HG03097 (cell line): ENCODE data around the gene TRUB2.

ENCODE experiments used
- ATAC-seq: cut with Tn5 transposase; IDR thresholded peaks from one replicate; pipeline ENCODE4 v1.9.1; 2021; ENCODE audit not compliant: unreplicated experiment, low FRiP score

TRUB2 gene, protein sequence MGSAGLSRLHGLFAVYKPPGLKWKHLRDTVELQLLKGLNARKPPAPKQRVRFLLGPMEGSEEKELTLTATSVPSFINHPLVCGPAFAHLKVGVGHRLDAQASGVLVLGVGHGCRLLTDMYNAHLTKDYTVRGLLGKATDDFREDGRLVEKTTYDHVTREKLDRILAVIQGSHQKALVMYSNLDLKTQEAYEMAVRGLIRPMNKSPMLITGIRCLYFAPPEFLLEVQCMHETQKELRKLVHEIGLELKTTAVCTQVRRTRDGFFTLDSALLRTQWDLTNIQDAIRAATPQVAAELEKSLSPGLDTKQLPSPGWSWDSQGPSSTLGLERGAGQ

GRCh38 chr9:128322404-128323211, at the start of gene TRUB2, which contains the start of gene COQ4:
TSS of gene TRUB2 (minus strand) at chr9:128322447. CDS start at chr9:128322408, 39 bp downstream.
TSS of gene COQ4 (plus strand) at chr9:128322839. CDS start at chr9:128322859, 20 bp downstream.
- peak; percentile 68 for ATAC-seq

GRCh38 chr9:128371630-128372117, 49.4 kb upstream of the TRUB2 start:
- ATAC-seq = no peak

GRCh38 chr9:128370752-128371629, 48.7 kb upstream of the TRUB2 start, which contains the start of gene URM1:
TSS of gene URM1 (plus strand) at chr9:128371374. CDS start at chr9:128371381, 7 bp downstream.
- ATAC-seq = peak; percentile 87

DNA sequence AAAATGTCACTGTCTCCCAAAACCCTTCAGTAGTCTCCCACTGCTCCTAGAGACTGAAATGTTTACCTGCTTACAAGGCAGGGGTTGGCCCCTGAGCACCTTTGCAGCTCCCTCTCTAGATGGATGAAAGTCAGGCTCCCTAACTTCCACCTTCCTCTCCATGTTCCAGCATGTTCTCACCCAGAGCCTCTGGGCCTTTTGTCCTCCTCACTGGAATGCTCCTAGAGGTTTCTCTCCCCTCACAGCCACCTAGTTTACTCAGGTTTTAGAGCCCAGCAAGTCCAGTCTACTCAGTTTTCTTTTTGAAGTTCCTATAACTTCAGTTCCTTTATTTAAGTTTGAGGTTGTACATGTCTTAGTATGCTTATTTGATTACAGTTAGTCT, 48.1 kb upstream of the TRUB2 start:
- ATAC-seq = no peak

DNA sequence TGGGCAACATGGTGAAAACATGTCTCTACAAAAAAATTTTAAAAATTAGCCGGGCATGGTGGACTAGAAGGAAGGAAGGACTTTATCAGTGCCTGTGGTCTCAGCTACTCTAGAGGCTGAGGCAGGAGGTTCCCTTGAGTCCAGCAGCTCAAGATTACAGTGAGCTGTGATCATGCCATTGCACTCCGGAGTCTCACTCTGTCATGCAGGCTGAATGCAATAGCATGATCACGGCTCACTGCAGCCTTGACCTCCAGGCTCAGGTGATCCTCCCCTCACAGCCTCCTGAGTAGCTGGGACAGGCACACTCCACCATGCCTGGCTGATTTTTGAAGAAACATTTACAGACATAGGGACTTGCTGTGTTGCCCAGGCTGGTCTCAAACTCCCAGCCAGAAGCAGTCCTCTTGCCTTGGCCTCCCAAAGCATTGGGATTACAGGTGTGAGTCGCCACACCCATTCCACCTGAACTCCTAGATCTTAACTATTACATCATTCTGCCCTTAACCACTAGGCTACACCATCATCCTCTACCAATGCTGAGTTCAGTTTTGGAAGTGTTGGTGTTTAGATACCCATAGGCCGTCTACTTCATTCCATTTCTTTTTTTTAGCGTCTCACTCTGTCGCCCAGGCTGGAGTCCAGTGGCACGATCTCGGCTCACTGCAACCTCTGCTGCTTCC, 46.9 kb upstream of the TRUB2 start:
- no peak for ATAC-seq

- ATAC-seq = no peak
These were observed 43.3 kb upstream of the TRUB2 start for GRCh38 chr9:128365525-128365924.

DNA sequence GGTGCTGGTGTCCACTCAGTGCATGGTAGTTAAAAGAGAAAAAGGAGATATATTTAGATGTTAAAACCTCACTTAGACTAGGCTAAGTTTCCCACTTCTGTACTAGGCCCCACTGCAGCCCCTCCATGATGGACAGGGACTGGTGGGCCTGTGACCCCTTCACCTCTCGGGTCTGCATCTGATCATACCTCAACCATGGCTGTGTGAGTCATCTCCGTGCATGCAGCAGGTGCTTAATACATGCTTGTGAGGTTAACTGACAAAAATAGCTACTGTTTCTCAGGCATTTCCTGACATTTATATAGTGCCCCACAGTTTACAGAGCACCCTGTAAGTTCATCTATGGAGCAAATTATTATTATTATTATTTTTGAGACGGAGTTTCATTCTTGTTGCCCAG, 40.5 kb upstream of the TRUB2 start:
- ATAC-seq = no peak

DNA sequence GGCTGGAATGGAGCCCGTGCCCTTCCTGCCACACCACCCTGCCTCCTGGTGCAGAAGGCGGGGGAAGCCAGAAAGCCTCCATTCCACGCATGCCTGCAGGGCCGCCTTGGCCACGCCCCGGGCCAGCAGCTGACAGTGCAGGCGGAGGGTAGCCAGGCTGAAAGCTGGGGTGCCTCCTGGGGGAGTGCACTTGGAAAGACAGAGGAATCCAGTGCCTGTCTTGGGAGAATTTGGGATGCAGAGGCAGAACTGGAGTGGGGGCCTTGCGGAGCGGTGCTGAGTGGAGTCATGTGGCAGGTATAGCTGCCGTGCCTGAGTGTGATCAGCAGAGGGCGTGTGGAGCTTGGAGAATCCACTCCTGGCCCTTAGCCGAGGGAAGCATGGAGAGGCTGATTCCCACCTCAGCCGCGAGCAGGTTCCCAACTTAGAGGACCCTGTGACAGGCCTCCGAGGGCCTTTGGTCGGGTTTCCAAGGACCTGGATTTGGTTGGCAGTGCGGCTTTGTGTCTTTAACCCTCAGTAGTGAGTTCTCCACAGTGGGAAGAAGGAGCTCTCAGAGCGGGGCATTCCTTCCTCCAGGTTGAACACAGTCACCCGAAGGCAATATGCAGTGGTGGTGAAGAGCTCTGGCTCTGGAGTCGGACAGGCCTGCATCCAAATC, 39.9 kb upstream of the TRUB2 start:
- ATAC-seq = peak; percentile 60

GRCh38 chr9:128361296-128361985, 39.2 kb upstream of the TRUB2 start:
- no peak for ATAC-seq

DNA sequence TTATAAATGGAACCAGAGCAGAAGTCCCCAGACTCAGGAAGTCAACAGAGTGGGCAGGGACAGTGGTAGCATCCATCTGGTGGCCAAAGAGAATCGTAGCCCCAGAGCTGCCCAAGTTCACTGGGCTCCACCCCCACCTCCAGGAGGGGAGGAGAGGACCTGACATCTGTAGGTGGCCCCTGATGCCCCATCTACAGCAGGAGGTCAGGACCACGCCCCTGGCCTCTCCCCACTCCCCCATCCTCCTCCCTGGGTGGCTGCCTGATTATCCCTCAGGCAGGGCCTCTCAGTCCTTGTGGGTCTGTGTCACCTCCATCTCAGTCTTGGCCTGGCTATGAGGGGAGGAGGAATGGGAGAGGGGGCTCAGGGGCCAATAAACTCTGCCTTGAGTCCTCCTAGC, 38.6 kb upstream of the TRUB2 start:
- no peak for ATAC-seq

DNA sequence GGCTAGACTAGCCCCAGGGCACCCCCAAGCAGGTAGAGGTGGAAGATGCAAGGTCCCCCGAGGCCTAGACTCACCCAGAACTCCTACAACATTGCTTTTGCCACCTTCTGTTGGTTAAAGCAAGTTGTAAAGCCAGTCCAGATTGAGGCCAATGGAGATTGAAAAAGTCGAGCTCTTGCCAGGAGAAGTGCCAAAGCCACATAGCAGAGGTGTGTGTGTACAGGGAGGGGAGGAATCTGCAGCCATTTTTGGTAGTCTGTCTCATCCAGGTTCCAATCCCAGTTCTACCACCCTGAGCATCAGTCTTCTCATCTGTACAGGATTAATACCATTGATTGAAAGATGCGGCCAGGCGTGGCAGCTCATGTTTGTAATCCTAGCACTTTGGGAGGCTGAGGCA, 36.6 kb upstream of the TRUB2 start:
- no peak for ATAC-seq

- no peak for ATAC-seq
These were observed 35.8 kb upstream of the TRUB2 start for GRCh38 chr9:128358090-128358489.

- ATAC-seq = no peak
These were observed 33.2 kb upstream of the TRUB2 start for GRCh38 chr9:128355451-128355850.

GRCh38 chr9:128349772-128350171, 27.5 kb upstream of the TRUB2 start:
- no peak for ATAC-seq

- no peak for ATAC-seq
These were observed 26.9 kb upstream of the TRUB2 start for GRCh38 chr9:128349125-128349524.

DNA sequence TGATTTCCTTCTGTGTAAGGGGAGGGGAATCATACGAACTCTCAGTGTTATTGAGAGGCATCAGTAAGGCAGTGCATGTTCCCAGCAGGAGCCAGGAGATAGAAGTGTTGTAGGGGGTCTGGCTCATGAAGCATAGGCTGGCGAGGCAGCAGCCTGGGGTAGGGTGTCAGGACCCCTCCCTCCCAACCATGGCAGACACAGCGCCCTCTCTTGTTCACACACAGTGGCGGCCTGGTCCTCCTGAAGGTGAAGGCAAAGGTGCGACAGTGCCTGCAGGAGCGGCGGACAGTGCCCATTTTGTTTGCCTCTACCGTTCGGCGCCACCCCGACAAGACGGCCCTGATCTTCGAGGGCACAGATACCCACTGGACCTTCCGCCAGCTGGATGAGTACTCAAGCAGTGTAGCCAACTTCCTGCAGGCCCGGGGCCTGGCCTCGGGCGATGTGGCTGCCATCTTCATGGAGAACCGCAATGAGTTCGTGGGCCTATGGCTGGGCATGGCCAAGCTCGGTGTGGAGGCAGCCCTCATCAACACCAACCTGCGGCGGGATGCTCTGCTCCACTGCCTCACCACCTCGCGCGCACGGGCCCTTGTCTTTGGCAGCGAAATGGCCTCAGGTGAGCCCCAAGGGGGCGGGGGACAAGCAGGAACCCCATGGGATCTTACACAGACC, 22.8 kb upstream of the TRUB2 start:
- no peak for ATAC-seq

DNA sequence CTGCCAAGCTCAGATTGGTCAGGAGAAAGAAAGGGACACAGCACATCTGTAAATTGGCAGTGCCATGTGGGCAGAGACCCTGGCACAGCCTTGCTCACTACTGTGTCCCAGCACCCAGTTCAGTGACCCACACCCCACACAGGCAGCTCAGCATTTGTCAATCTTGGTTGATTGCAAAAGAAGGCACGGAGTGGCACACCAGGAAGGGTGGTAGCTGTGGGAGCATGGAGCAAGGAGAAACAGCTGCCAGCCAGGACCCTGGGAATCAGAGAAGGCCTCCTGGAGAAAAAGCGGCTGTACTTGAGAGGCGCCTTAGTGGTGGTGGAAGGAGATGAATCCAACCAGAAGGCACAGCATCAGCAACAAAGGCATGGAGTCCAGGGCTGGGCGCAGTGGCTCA, 21.6 kb upstream of the TRUB2 start:
- no peak for ATAC-seq

GRCh38 chr9:128342971-128343680, 20.9 kb upstream of the TRUB2 start:
- no peak for ATAC-seq
